Muscle layer of colon (tissue), 2 donors: ENCODE measurements around the gene DMRTA2.

Experiments used
- H3K27ac ChIP-seq: one replicate; pipeline ENCODE4 v1.7.0; 2013; ENCODE audit warnings: low read depth, mild to moderate bottlenecking, low read length, moderate library complexity
- H3K27me3 ChIP-seq, 2 donors: one replicate each; pipeline ENCODE4 v1.7.0; 2013; ENCODE audit warnings: low read length in 2 of 2, mild to moderate bottlenecking in 2 of 2; ENCODE audit not compliant: insufficient read depth in 2 of 2, control insufficient read depth in 1 of 2
- H3K36me3 ChIP-seq: one replicate; pipeline ENCODE4 v1.7.0; 2013; ENCODE audit warnings: mild to moderate bottlenecking, low read length; ENCODE audit not compliant: insufficient read depth
- H3K4me1 ChIP-seq: one replicate; pipeline ENCODE4 v1.7.0; 2013; ENCODE audit warnings: mild to moderate bottlenecking, low read length; ENCODE audit not compliant: insufficient read depth
- H3K4me3 ChIP-seq, 2 donors: one replicate each; pipeline ENCODE4 v1.7.0; 2013; ENCODE audit warnings: low read length in 2 of 2, low read depth in 1 of 2, mild to moderate bottlenecking in 1 of 2, moderate library complexity in 1 of 2
- H3K9ac ChIP-seq: one replicate; pipeline ENCODE4 v1.7.0; 2013; ENCODE audit warnings: low read length
- H3K9me3 ChIP-seq: one replicate; pipeline ENCODE4 v1.7.0; 2013; ENCODE audit warnings: mild to moderate bottlenecking, low read length
- donor health status: abdominal sarcoma.
- donor health status: Adenocarcinoma of cecum.

Gene DMRTA2

GRCh38 chr1:50369008-50369634 lies 54.1 kb downstream of the DMRTA2 start:
- Histone ChIP-seq H3K27me3 (peaks cover 0 to 6% of the 10 kb centered on the region in 2 donors), H3K36me3 (no peaks in the 10 kb centered on the region), H3K9ac (no peak overlapping the region), H3K4me1 (no peaks in the 10 kb centered on the region), H3K9me3 (no peaks in the 10 kb centered on the region), H3K27ac (no peak overlapping the region), H3K4me3 (no peak overlapping the region)

GRCh38 chr1:50368179-50369007 lies 54.9 kb downstream of the DMRTA2 start:
- H3K27me3 ChIP-seq: peaks cover 0 to 6% of the 10 kb centered on the region in 2 donors
- no peaks in the 10 kb centered on the region for H3K36me3 ChIP-seq
- H3K4me1 ChIP-seq: no peaks in the 10 kb centered on the region
- no peak overlapping the region for H3K27ac ChIP-seq
- H3K9me3 ChIP-seq: no peaks in the 10 kb centered on the region
- H3K4me3 ChIP-seq: no peak overlapping the region
- no peak overlapping the region for H3K9ac ChIP-seq
